ENCODE data around the gene VPS35L.
"Not testable (repeated sequence)": the region's sequence is repeated elsewhere in the genome, so short reads cannot be mapped to it uniquely, and the experiment has no call there.

Gene VPS35L

DNA sequence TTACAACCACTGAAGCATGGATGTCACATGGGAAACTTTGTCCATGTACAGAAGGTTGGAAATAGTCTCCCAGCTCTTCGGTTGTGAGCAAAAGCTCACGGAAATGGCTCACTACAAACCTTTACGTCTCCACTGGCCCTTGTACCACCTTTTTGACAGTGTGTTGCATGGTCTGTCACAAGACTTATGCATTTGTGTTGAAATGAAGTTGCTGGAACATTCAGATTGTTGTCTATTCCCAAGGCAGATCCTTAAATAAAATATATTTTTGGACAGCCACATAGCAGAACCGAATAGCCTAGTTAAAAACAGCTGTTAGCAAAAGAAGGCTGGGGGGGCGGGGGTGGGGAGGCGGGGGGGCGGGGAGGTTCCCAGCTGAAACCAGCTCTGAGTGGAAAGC, 123.3 kb downstream of the VPS35L start:
- H3K4me3 ChIP-seq (ENCODE audit: low read depth, low read length), result no peak overlapping the region
- DNase-seq (ENCODE audit: low read depth), result no peak
- TF ChIP-seq, protein P1, sequence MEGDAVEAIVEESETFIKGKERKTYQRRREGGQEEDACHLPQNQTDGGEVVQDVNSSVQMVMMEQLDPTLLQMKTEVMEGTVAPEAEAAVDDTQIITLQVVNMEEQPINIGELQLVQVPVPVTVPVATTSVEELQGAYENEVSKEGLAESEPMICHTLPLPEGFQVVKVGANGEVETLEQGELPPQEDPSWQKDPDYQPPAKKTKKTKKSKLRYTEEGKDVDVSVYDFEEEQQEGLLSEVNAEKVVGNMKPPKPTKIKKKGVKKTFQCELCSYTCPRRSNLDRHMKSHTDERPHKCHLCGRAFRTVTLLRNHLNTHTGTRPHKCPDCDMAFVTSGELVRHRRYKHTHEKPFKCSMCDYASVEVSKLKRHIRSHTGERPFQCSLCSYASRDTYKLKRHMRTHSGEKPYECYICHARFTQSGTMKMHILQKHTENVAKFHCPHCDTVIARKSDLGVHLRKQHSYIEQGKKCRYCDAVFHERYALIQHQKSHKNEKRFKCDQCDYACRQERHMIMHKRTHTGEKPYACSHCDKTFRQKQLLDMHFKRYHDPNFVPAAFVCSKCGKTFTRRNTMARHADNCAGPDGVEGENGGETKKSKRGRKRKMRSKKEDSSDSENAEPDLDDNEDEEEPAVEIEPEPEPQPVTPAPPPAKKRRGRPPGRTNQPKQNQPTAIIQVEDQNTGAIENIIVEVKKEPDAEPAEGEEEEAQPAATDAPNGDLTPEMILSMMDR (IDR thresholded peaks at IDR 0.05; ENCODE audit: insufficient read depth, low read depth, low read length, missing control alignments), result no peak

DNA sequence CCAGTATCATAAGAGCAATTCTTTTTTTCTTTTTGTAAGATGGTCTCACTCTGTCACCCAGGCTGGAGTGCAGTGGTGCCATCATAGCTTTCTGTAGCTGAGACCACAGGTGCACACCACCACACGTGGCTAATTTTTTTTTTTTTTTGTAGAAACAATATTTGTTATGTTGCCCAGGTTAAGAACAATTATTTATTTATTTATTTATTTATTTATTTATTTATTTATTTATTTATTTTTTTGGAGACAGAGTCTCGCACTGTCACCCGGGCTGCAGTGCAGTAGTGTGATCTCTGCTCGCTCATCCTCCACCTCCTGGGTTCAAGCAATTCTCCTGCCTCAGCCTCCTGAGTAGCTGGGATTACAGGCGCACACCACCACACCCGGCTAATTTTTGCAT, 123.8 kb downstream of the VPS35L start:
- not testable (repeated sequence) for DNase-seq (ENCODE audit: low read depth); H3K4me3 ChIP-seq (ENCODE audit: low read depth, low read length)

DNA sequence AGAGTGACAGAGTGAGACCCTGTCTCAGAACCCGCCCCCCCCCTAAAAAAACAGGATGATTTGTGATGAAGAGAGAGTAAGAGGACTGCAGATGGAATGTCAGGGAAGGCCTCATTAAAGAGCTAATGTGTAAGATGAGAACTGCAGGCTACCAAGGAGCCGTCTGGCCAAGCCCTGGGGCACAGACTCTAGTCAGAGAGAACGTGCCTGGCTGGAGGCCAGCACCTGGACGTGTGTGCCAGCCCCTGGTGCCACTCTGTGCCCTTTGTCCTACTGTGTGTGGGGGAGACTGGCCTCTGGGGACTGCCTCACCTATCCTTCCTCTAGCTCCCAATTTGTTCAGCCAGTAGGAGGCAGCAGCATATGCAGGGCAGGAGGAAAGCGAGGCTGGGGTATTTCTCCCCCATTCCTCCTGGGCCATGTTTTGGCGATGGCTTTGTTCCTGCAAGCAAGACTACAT, 125.4 kb downstream of the VPS35L start:
- H3K4me3 ChIP-seq (ENCODE audit: low read depth, low read length), result no peak overlapping the region
- DNase-seq (ENCODE audit: low read depth), result no peak
- TF ChIP-seq, protein P1 (IDR thresholded peaks at IDR 0.05; ENCODE audit: insufficient read depth, low read depth, low read length, missing control alignments), result no peak

GRCh38 chr16:19681637-19682036, 126.1 kb downstream of the VPS35L start:
- H3K4me3 ChIP-seq (ENCODE audit: low read depth, low read length), result no peak overlapping the region
- TF ChIP-seq, protein P1 (IDR thresholded peaks at IDR 0.05; ENCODE audit: insufficient read depth, low read depth, low read length, missing control alignments), result no peak
- no peak for DNase-seq (ENCODE audit: low read depth)

DNA sequence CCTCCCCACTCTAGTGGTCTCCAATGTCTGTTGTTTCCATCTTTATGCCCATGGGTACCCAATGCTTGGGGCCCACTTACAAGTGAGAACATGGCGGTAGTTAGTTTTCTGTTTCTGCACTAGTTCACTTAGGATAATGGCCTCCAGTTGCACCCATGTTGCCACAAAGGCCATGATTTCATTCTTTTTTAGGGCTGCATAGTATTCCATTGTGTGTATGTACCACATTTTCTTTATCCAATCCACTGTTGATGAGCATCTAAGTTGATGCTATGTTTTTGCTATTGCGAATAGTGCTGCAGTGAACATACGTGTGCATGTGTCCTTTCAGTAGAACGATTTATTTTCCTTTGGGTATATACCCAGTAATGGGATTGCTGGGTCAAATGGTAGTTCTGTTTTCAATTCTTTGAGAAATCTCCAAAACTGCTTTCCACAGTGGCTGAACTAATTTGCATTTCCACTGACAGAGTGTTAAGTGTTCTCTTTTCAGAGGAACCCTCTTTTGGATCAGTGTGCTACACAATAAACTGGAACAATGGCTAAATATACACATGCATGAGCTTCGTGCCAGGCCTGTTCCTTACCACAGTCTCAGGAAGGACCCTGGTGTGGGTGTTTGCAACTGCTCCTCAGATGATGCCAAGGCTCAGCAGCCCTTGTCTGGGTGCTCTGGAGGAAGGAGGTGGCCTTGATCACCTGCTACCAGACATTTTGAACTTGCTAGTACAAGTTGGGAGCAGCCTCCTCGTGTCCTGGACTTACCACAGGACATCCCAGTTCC, 128.1 kb downstream of the VPS35L start:
- DNase-seq (ENCODE audit: low read depth), result no peak
- H3K4me3 ChIP-seq (ENCODE audit: low read depth, low read length), result no peak overlapping the region
- TF ChIP-seq, protein P1 (IDR thresholded peaks at IDR 0.05; ENCODE audit: insufficient read depth, low read depth, low read length, missing control alignments), result no peak

- TF ChIP-seq, protein P1 (IDR thresholded peaks at IDR 0.05; ENCODE audit: insufficient read depth, low read depth, low read length, missing control alignments), result no peak
- no peak overlapping the region for H3K4me3 ChIP-seq (ENCODE audit: low read depth, low read length)
- no peak for DNase-seq (ENCODE audit: low read depth)
Observed at GRCh38 chr16:19685176-19685575, 129.7 kb downstream of the VPS35L start.

GRCh38 chr16:19687279-19687678, 131.8 kb downstream of the VPS35L start:
- H3K4me3 ChIP-seq (ENCODE audit: low read depth, low read length), result no peak overlapping the region
- DNase-seq (ENCODE audit: low read depth), result no peak
- TF ChIP-seq, protein P1 (IDR thresholded peaks at IDR 0.05; ENCODE audit: insufficient read depth, low read depth, low read length, missing control alignments), result no peak

All from GM12865 (cell line).